ENCODE measurements around the gene SLC26A3. TPM values are rescaled to one million over a fixed set of nuclear protein-coding genes. Genes with fewer than 3 reads are reported as not detected.

SLC26A3 gene
- total and polyA plus RNA-seq, 2 of the 8 experiments (the other 6 are each of a cell fraction or from before 2014, with no cell fraction given): not detected

DNA sequence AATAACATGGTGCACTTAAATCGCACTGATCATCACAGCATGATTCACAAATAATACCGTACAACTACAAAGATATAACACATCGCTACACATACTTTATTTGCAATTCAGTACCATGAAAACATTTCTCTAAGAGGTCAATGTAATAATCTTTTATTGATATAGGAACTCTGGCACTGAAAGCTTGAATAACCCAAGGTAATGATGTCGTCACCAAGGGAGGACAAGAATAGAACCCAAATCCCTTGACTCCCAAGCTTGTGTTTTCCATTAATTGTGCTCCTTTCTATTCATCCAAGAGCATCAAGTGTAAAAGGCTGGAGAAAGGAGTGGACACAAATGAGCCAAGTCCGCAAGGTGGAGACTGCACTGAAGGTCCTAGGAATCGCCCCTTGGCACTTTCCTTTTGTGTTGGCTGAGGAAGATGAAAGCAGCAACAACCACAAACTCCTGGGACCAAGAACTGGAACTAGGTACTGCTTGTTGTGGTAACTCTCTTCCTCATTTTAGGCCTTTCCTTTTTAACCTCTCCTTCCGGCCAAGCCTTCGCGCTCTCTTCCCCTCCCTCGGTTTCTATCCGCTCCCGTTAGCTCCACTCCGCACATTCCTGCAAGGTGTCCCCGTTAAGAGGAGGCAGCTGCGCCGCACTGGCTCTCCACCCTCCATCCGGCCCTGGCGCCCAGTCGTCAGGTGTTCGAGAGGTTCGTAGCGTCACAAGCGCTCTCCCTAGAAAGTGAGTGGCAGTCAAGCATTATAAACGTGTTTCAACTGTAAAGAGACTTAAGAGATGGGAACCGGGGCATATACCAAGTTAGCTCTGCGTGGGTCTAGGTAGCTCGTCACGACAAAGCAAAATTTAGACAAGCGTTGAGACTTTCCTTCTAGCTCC is 60.1 kb downstream of the SLC26A3 start (continued):
- TF ChIP-seq TCF12 (IDR thresholded peaks at IDR 0.05; ENCODE audit: low read depth, low read length) (no peak), KDM4A (IDR thresholded peaks at IDR 0.05; ENCODE audit: low read depth, low read length, severe bottlenecking) (peak; percentile 30), TAF7 (optimal IDR thresholded peaks at IDR 0.05; ENCODE audit: borderline replicate concordance, low read depth, low read length) (peak; percentile 50), TAF1 (IDR thresholded peaks at IDR 0.05; ENCODE audit: low read depth, low read length) (0 out of 2 replicates have a peak, but pooled peaks have one; percentile 33)
